HuH-7.5 (cell line): Measurements from ENCODE around the gene GET3.
A peak's percentile ranks its signal among the peaks of the same experiment; 100 is the strongest.
"Not testable (repeated sequence)": the region's sequence is repeated elsewhere in the genome, so short reads cannot be mapped to it uniquely, and the experiment has no call there.

Source experiments
- DNase-seq: peaks from one replicate; pipeline ENCODE4 v3.0.0; 2011; ENCODE audit warnings: low spot score

The GET3 gene

GRCh38 chr19:12736995-12737834 is at the start of gene GET3:
Gene GET3, plus strand, starts transcription at chr19:12737497. Its CDS starts 9 bp downstream, at chr19:12737506.
- DNase-seq = peak; percentile 98

GRCh38 chr19:12689012-12689411 is 48.3 kb upstream of the GET3 start:
- no peak for DNase-seq

- no peak for DNase-seq
Measured at GRCh38 chr19:12689581-12690216, 47.6 kb upstream of the GET3 start.

GRCh38 chr19:12692960-12693359 is 44.3 kb upstream of the GET3 start:
- DNase-seq = no peak

GRCh38 chr19:12694641-12695040 is 42.7 kb upstream of the GET3 start:
- no peak for DNase-seq

- no peak for DNase-seq
Measured at GRCh38 chr19:12695096-12695495, 42.2 kb upstream of the GET3 start.

GRCh38 chr19:12695514-12695913 is 41.8 kb upstream of the GET3 start:
- no peak for DNase-seq

DNA sequence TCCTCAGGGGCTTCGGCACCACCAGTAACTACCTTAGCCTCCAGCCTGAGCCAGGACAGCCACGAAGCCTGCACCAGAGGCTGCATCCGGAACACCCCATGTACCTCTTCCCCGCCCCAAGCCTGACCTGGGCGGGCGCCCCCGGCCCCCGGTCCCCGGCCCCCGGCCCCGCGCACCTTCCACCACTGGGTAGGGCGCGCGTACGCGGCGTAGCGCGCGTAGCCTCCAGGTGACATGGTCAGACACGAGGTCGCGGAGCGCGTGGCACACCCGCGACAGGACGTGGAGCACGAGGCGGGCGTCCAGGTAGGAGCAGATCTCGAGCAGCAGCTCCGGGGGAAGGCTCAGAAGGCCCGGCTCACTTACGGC is 41.3 kb upstream of the GET3 start:
- DNase-seq = peak; percentile 45

GRCh38 chr19:12696366-12697335 is 40.6 kb upstream of the GET3 start, which contains the start of gene FBXW9:
Gene FBXW9, minus strand, starts transcription at chr19:12696631. Its CDS starts 50 bp downstream, at chr19:12696581.
- peak; percentile 98 for DNase-seq

DNA sequence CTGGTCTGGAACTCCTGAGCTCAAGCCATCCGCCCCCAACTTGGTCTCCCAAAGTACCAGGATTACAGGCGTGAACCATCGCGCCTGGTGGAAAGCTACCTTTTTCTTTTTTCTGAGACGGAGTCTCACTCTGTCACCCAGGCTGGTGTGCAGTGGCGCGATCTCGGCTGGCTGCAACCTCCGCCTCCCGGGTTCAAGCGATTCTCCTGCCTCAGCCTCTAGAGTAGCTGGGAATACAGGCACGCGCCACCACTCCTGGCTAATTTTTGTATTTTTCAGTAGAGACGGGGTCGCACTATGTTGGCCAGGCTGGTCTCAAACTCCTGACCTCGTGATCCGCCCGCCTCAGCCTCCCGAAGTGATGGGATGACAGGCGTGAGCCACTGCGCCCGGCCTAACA is 39.9 kb upstream of the GET3 start:
- not testable (repeated sequence) for DNase-seq

- DNase-seq = no peak
Measured at GRCh38 chr19:12698138-12698537, 39.2 kb upstream of the GET3 start.

DNA sequence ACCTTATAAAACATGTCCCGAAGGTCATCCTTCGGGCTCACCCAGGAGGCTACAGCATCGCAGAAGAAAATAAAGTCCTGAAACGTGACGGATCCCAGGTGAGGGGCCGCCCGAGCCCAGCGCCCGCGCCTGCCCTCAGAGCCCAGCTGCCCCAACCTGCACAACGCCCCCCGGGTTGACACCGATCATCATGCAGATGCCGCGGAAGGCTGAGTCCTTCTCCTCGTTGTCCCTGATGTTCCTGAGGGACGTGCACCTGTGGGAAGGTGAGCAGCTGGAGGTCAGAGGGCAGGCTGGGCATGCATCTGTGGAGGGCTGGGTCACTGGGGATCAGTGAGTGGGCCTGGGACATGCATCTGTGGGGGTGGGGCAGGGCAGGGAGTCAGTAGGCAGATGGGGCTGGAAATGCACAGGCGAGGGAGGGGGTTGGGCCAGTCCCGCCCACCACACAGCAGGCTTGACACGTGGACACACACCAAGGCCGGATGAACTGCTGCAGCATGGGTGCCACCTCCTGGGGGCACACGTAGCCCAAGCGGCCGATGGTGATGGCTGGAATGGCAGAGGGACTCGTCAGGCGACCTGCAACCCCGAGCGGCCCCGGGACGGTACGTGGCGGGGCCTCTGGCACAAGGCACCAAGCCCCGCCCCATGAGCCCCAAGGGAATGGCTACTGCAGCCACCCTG is 35.6 kb upstream of the GET3 start:
- DNase-seq = no peak

GRCh38 chr19:12703046-12703445 is 34.3 kb upstream of the GET3 start:
- peak; percentile 47 for DNase-seq

DNA sequence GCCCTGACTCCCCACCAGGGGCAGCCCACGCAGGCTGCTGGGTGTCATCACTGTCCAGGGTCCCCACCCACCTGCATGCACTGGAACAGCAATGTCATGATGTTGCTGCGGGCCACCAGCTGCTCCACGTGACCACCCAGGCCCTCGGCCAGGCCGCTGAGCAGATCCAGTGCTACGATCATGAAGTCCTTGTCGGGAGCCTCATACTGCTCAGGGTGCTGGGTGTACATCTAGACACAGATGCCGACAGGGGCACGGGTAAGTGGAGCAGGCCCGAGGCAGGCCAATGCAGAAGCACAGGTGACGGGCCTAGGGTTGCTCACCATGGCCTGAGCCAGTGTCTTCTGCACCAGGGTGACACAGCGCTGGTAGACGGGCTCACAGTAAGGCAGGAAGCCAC is 32.1 kb upstream of the GET3 start:
- no peak for DNase-seq

DNA sequence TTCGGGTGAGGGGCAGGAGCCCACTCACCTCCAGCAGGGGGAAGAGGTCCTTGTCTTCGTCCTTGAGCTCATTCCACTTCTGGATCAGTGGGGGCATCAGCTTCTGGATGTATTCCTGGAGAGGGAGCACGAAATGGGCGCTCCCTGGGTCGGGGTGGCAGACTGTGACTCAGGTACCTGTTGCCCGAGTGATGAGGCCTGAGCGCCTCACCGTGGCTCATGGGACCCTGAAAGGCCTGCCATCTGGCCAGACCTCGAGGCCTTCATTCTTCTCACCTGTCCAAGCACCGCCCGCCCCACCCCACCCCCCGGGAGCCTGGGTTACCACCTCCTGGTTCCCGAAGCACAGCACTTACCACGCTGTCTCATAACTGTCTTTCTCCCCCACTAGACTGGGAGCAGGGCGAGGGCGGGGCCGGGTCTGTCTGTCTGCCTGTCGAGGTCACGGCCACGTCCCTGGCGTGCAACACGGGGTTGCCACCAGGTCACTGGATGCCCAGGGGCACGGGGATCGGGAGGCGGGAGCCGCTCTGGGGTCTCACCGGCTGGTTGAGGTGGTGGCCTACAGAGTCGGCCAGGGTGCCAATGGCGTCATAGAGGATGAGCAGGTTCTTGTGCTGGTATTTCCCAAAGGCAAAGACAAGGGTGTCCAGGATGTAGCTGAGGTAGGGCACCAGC is 31.5 kb upstream of the GET3 start:
- no peak for DNase-seq

DNA sequence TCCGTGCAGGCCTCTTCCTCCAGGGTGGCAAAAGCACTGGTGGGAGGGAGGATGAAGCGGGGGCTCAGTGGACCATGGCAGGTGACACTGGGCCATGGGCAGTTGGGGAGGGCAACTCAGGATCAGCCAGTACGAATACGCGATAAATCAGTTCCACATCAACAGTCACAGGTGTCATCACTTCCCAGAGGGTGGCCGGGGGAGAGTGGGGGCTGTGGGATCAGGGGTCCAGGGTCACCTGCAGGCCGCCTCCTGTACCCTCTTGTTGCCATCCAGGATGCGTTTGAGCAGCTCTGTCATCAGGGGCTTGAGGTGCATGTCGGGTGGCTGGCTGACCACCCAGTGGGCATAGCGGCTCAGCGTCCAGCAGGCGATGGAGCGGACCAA is 31.0 kb upstream of the GET3 start:
- DNase-seq = no peak

GRCh38 chr19:12708641-12709040 is 28.7 kb upstream of the GET3 start:
- DNase-seq = no peak

DNA sequence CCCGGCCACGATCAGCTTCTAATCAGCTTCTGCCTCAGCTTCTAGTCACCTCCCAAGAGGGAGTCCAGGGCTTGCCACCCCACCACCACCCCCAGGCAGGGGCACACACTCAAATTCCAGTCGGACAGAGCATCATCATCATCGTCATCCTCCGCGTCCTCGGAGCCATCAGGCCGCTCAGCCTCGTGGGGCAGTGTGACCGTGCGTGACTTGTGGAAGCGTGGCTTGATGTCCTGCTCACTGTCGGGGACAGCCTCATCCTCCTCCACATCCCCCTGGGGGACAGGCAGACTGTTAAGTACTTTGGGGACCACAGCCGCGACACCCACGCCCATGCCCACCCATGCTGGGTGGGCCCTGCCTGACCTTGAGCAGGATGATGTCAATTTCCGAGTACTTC is 26.1 kb upstream of the GET3 start:
- no peak for DNase-seq

DNA sequence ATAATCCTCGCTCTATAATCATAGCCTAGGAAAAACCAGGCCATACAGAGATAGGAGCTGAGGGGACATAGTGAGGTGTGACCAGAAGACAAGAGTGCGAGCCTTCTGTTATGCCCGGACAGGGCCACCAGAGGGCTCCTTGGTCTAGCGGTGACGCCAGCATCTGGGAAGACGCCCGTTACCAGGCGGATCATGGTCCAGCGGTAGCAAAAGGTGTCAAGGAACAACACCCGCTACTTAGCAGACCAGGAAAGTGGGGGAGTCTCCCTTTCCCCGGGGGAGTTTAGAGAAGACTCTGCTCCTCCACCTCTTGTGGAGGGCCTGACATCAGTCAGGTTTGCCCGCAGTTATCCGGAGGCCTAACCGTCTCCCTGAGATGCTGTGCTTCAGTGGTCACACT is 25.2 kb upstream of the GET3 start:
- not testable (repeated sequence) for DNase-seq

DNA sequence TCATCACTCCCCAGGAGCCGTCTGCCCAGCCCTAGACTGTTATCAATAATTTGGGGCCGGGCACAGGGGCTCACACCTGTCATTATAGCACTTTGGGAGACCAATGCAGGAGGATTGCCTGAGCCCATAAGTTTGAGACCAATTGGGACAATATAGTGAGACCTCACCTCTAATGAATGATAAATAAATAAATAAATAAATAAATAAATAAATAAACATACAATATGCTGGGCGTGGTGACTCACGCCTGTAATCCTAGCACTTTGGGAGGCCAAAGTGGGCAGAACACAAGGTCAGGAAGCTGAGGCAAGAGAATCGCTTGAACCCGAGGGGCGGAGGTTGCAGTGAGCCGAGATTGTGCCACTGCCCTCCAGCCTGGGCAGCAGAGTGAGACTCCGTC is 24.0 kb upstream of the GET3 start:
- not testable (repeated sequence) for DNase-seq

GRCh38 chr19:12715102-12715501 is 22.2 kb upstream of the GET3 start:
- DNase-seq = no peak
